GM23248 (cell line): ENCODE results near the gene CDH4.

Source experiments
- EZH2 ChIP-seq: fragments of 200-600 bp; sonication (generic); IDR thresholded peaks from 2 replicates; pipeline ENCODE4 v1.6.1; 2018; ENCODE audit warnings: antibody characterized with exemption, mild to moderate bottlenecking; ENCODE audit not compliant: insufficient read depth, poor library complexity, severe bottlenecking
- EZH2phosphoT487 ChIP-seq: fragments of 200-600 bp; sonication (generic); IDR thresholded peaks from 2 replicates; pipeline ENCODE4 v1.6.1; 2018; ENCODE audit warnings: antibody characterized with exemption, moderate library complexity, mild to moderate bottlenecking, low read depth; ENCODE audit not compliant: insufficient read depth

- TF ChIP-seq EZH2 (no peak), EZH2phosphoT487 (no peak)
These were observed 102.9 kb downstream of the CDH4 start for GRCh38 chr20:61354901-61355495.
